Lower leg skin (tissue), 4 donors: ENCODE data around the gene MUC15. TPM values are rescaled to one million over a fixed set of nuclear protein-coding genes. Genes with fewer than 3 reads are reported as not detected.

Experiments used
- DNase-seq, 2 donors: peaks; one replicate each; pipeline ENCODE4 v3.0.0-alpha.2; 2019; ENCODE audit warnings: low spot score in 2 of 2
- H3K4me3 ChIP-seq: fragments of 200-600 bp; sonication (generic); 2 replicates; pipeline ENCODE4 v1.5.1; 2017; ENCODE audit warnings: mild to moderate bottlenecking, low read depth; ENCODE audit not compliant: poor library complexity, severe bottlenecking
- CTCF ChIP-seq, 3 donors: fragments of 450-650 bp; IDR thresholded peaks; one replicate each; pipeline ENCODE4 v1.5.1; 2016; ENCODE audit warnings: antibody characterized with exemption in 3 of 3, mild to moderate bottlenecking in 3 of 3, moderate library complexity in 2 of 3
- POLR2A ChIP-seq, 2 donors: fragments of 450-650 bp; IDR thresholded peaks; one replicate each; pipeline ENCODE4 v1.6.1; 2016 to 2017; ENCODE audit warnings: antibody characterized with exemption in 2 of 2, mild to moderate bottlenecking in 1 of 2, moderate library complexity in 1 of 2
- WGBS, 2 donors: methylation state at CpG; one replicate each; pipeline ENCODE4 v1.1.5; 2018; 5-methylcytosine and 5-hydroxymethylcytosine counted together
- intact Hi-C: fragments of 100-400 bp; cut with DNase I; formaldehyde crosslinking; loops from one replicate; pipeline ENCODE4 v1.15.0; 2023; ENCODE audit warnings: low total_unique reads
- total RNA-seq, 4 donors: library from RNA; depleted of rRNA; stranded (reverse); fragments of >200 nt; gene quantifications; one replicate each; pipeline ENCODE4 v1.1.0, GENCODE V29; 2016

MUC15 gene
- total RNA-seq, 4 donors from 2014 or later: 36.8 to 65.3 (median 55.8) TPM

GRCh38 chr11:26522912-26523610 lies 49.0 kb downstream of the MUC15 start:
- no peak overlapping the region for H3K4me3 ChIP-seq
- WGBS, 2 donors: 70 to 81% methylated on average over 12 of the region's 12 CpGs
- no peak for TF ChIP-seq CTCF (IDR thresholded peaks at IDR 0.05)
- TF ChIP-seq POLR2A (IDR thresholded peaks at IDR 0.05): no peak
- intact Hi-C loops: no loop called here
- DNase-seq: no peak

GRCh38 chr11:26519469-26519868 lies 52.6 kb downstream of the MUC15 start:
- DNase-seq: no peak
- WGBS, 2 donors: 72 to 74% methylated on average over 2 of the region's 2 CpGs
- no peak for TF ChIP-seq POLR2A (IDR thresholded peaks at IDR 0.05)
- no peak for TF ChIP-seq CTCF (IDR thresholded peaks at IDR 0.05)
- no peak overlapping the region for H3K4me3 ChIP-seq
- intact Hi-C loops: no loop called here

- intact Hi-C loops: no loop called here
- no peak overlapping the region for H3K4me3 ChIP-seq
- WGBS, 2 donors: 64 to 74% methylated on average over 2 of the region's 2 CpGs
- no peak for DNase-seq
- TF ChIP-seq POLR2A (IDR thresholded peaks at IDR 0.05) (no peak), CTCF (IDR thresholded peaks at IDR 0.05) (no peak)
Measured at GRCh38 chr11:26512196-26512595, 59.9 kb downstream of the MUC15 start.

- no peak for TF ChIP-seq POLR2A (IDR thresholded peaks at IDR 0.05)
- no peak for TF ChIP-seq CTCF (IDR thresholded peaks at IDR 0.05)
- no peak for DNase-seq
- intact Hi-C loops: no loop called here
- no peak overlapping the region for H3K4me3 ChIP-seq
- 83 to 84% methylated on average over 2 of the region's 2 CpGs for WGBS, 2 donors
Measured at GRCh38 chr11:26510756-26511155, 61.3 kb downstream of the MUC15 start.

- intact Hi-C loops: no loop called here
- WGBS, 2 donors: 88 to 89% methylated on average over 2 of the region's 2 CpGs
- TF ChIP-seq POLR2A (IDR thresholded peaks at IDR 0.05) (no peak), CTCF (IDR thresholded peaks at IDR 0.05) (no peak)
- H3K4me3 ChIP-seq: no peak overlapping the region
- no peak for DNase-seq
Measured at GRCh38 chr11:26510164-26510563, 61.9 kb downstream of the MUC15 start.

Other genes with a start within 250 kb of the MUC15 start
- under 1 TPM in 3 of 4 donors, not detected in 1; 0.12 to 0.32 (median 0.19) TPM for gene ANO3, start 240.1 kb downstream of the MUC15 start, total RNA-seq
- under 1 TPM in 1 of 4 donors, not detected in 3; 0.10 TPM for gene SLC5A12, start 149.8 kb upstream of the MUC15 start, total RNA-seq